Stimulated activated CD4-positive, alpha-beta T cell treated with anti-CD3 and anti-CD28 coated beads, Interleukin-2, amount 100 ng/mL, for 48 hours (primary cell): ENCODE measurements around the gene LPIN1.
"Not testable (repeated sequence)": the region's sequence is repeated elsewhere in the genome, so short reads cannot be mapped to it uniquely, and the experiment has no call there.

Experiments
- DNase-seq, 2 donors: peaks; one replicate each; pipeline ENCODE4 v3.0.0-alpha.2; 2020

The LPIN1 gene

GRCh38 chr2:11844798-11845197, 98.4 kb downstream of the LPIN1 start:
- not testable (repeated sequence) for DNase-seq

- not testable (repeated sequence) for DNase-seq
Measured at GRCh38 chr2:11847935-11848334, 101.5 kb downstream of the LPIN1 start.

GRCh38 chr2:11850082-11850481, 103.7 kb downstream of the LPIN1 start:
- DNase-seq: no peak

- no peak for DNase-seq
Measured at GRCh38 chr2:11852526-11853196, 106.2 kb downstream of the LPIN1 start.

GRCh38 chr2:11853197-11853588, 106.8 kb downstream of the LPIN1 start:
- DNase-seq: no peak

- DNase-seq: no peak
Measured at GRCh38 chr2:11855064-11855760, 108.8 kb downstream of the LPIN1 start.

GRCh38 chr2:11856095-11856494, 109.7 kb downstream of the LPIN1 start:
- DNase-seq: no peak

GRCh38 chr2:11858883-11859282, 112.5 kb downstream of the LPIN1 start:
- no peak for DNase-seq

GRCh38 chr2:11859975-11860374, 113.5 kb downstream of the LPIN1 start:
- not testable (repeated sequence) for DNase-seq

- no peak for DNase-seq
Measured at GRCh38 chr2:11861044-11861443, 114.6 kb downstream of the LPIN1 start.

GRCh38 chr2:11862049-11862448, 115.6 kb downstream of the LPIN1 start:
- DNase-seq: no peak

- no peak for DNase-seq
Measured at GRCh38 chr2:11863103-11863502, 116.7 kb downstream of the LPIN1 start.

- peak; percentile 61 to 72 for DNase-seq
Measured at GRCh38 chr2:11863513-11864328, 117.3 kb downstream of the LPIN1 start.

- no peak for DNase-seq
Measured at GRCh38 chr2:11864724-11865123, 118.3 kb downstream of the LPIN1 start.

- DNase-seq: no peak
Measured at GRCh38 chr2:11865378-11865777, 118.9 kb downstream of the LPIN1 start.

GRCh38 chr2:11865805-11866204, 119.4 kb downstream of the LPIN1 start:
- DNase-seq: no peak

- peak in 1 of 2 donors; percentile 1 for DNase-seq
Measured at GRCh38 chr2:11866358-11867335, 120.2 kb downstream of the LPIN1 start.

- no peak for DNase-seq
Measured at GRCh38 chr2:11867926-11868325, 121.5 kb downstream of the LPIN1 start.

- no peak for DNase-seq
Measured at GRCh38 chr2:11869391-11869991, 123.1 kb downstream of the LPIN1 start.

GRCh38 chr2:11870064-11870463, 123.6 kb downstream of the LPIN1 start:
- no peak for DNase-seq

GRCh38 chr2:11870584-11870983, 124.2 kb downstream of the LPIN1 start:
- no peak for DNase-seq

GRCh38 chr2:11871421-11871820, 125.0 kb downstream of the LPIN1 start:
- no peak for DNase-seq
